Thyroid gland (tissue), 4 donors: ENCODE results near the gene CARMIL1.

Experiments
- CTCF ChIP-seq, 6 experiments: fragments of 200-600 bp in 3 of 6; fragments of 450-650 bp in 3 of 6; sonication (generic) in 3 of 6; IDR thresholded peaks; one replicate each; pipeline ENCODE4 v1.5.1; 2016 to 2019; ENCODE audit warnings: antibody characterized with exemption in 6 of 6, mild to moderate bottlenecking in 2 of 6, inconsistent platforms in 1 of 6, moderate library complexity in 1 of 6
- POLR2A ChIP-seq, 2 donors: fragments of 450-650 bp; IDR thresholded peaks; one replicate each; pipeline ENCODE4 v1.6.1; 2017; ENCODE audit warnings: antibody characterized with exemption in 2 of 2, mild to moderate bottlenecking in 2 of 2, moderate library complexity in 1 of 2

- TF ChIP-seq CTCF (IDR thresholded peaks at IDR 0.05) = no peak
- no peak for TF ChIP-seq POLR2A (IDR thresholded peaks at IDR 0.05)
These were observed 300.3 kb downstream of the CARMIL1 start for GRCh38 chr6:25579391-25579883.
